K562 (cell line): Measurements from ENCODE around the gene SMG6. TPM values are rescaled to one million over a fixed set of nuclear protein-coding genes. Genes with fewer than 3 reads are reported as not detected.

Experiments used
- BHLHE40 ChIP-seq: IDR thresholded peaks from 2 replicates; pipeline ENCODE4 v1.6.1; 2011; ENCODE audit warnings: low read length, improper control_type of control experiment
- CBFA2T3 ChIP-seq: fragments of 450-650 bp; IDR thresholded peaks from 2 replicates; pipeline ENCODE4 v1.6.1; 2017
- CREBBP ChIP-seq: IDR thresholded peaks from one replicate; pipeline ENCODE4 v1.6.1; 2012; ENCODE audit warnings: low read depth, mild to moderate bottlenecking, control low read depth, inconsistent platforms, low read length
- E4F1 ChIP-seq: fragments of 250-450 bp; sonication (Bioruptor Pico); IDR thresholded peaks from 2 replicates; pipeline ENCODE4 v1.5.0; 2021; ENCODE audit warnings: mild to moderate bottlenecking, borderline replicate concordance
- FOXP1 ChIP-seq: sonication (generic); formaldehyde crosslinking; IDR thresholded peaks from 2 replicates; pipeline ENCODE4 v1.8.0; 2022; ENCODE audit warnings: mild to moderate bottlenecking, missing genetic modification reagents
- GABPB2 ChIP-seq: fragments of 250-450 bp; sonication (Bioruptor Pico); conservative IDR thresholded peaks from 2 replicates; pipeline ENCODE4 v1.5.1; 2021; ENCODE audit warnings: mild to moderate bottlenecking
- HDAC1 ChIP-seq, 2 experiments: fragments of 450-650 bp; IDR thresholded peaks; 2 replicates each; pipeline ENCODE4 v1.6.1; 2016 to 2017; ENCODE audit warnings: inconsistent platforms in 1 of 2, mild to moderate bottlenecking in 1 of 2, moderate library complexity in 1 of 2
- L3MBTL2 ChIP-seq: fragments of 450-650 bp; IDR thresholded peaks from 2 replicates; pipeline ENCODE4 v1.6.1; 2016; ENCODE audit warnings: mild to moderate bottlenecking, moderate library complexity
- MBD1 ChIP-seq: fragments of 250-450 bp; sonication (Bioruptor Pico); IDR thresholded peaks from 2 replicates; pipeline ENCODE4 v1.8.0; 2022; ENCODE audit warnings: inconsistent platforms
- MEF2A ChIP-seq: IDR thresholded peaks from 2 replicates; pipeline ENCODE4 v1.6.1; 2011; ENCODE audit warnings: low read depth, mild to moderate bottlenecking, low read length, moderate library complexity; ENCODE audit not compliant: control insufficient read depth
- MXD1 ChIP-seq: fragments of 250-450 bp; sonication (Bioruptor Pico); IDR thresholded peaks from 2 replicates; pipeline ENCODE4 v1.8.0; 2021; ENCODE audit warnings: borderline replicate concordance, mild to moderate bottlenecking, moderate library complexity; ENCODE audit not compliant: poor library complexity, severe bottlenecking
- MXI1 ChIP-seq: IDR thresholded peaks from 2 replicates; pipeline ENCODE4 v1.6.1; 2011; ENCODE audit warnings: low read depth, mild to moderate bottlenecking, improper control_type of control experiment, low read length
- PHF8 ChIP-seq: fragments of 200-600 bp; sonication (generic); IDR thresholded peaks from 2 replicates; pipeline ENCODE4 v1.6.1; 2012; ENCODE audit warnings: mixed run types, mild to moderate bottlenecking, inconsistent platforms, low read length, moderate library complexity, borderline replicate concordance
- RBM34 ChIP-seq: fragments of 200-400 bp; formaldehyde crosslinking; IDR thresholded peaks from 2 replicates; pipeline ENCODE4 v1.6.1; 2018; ENCODE audit warnings: low read length, borderline replicate concordance; ENCODE audit not compliant: insufficient read depth
- SAP30 ChIP-seq: fragments of 200-600 bp; sonication (generic); IDR thresholded peaks from 2 replicates; pipeline ENCODE4 v1.6.1; 2012; ENCODE audit warnings: borderline replicate concordance, low read depth, mild to moderate bottlenecking, moderate library complexity, low read length, control low read depth, inconsistent platforms; ENCODE audit not compliant: insufficient read depth, poor library complexity, severe bottlenecking
- VEZF1 ChIP-seq: fragments of 200-800 bp; sonication (Bioruptor generic); IDR thresholded peaks from 2 replicates; pipeline ENCODE4 v1.6.1; 2017; ENCODE audit warnings: missing genetic modification characterization, missing compliant biosample characterization
- ZFP91 ChIP-seq: sonication (generic); formaldehyde crosslinking; IDR thresholded peaks from 2 replicates; pipeline ENCODE4 v1.8.0; 2022; ENCODE audit warnings: mild to moderate bottlenecking, missing genetic modification reagents
- polyA plus RNA-seq, 8 experiments: library from polyadenylated mRNA; depleted of rRNA in 4 of 8; stranded (reverse) in 5 of 8; unstranded in 3 of 8; fragments of >200 nt; fragmentation: Nextera tagmentation in 2 of 8; fragmentation: Illumina TruSeq in 1 of 8; extraction: Ambion mirVana in 2 of 8; extraction: Trizol in 1 of 8; gene quantifications; 2 replicates each; pipeline versions ENCODE4 v1.2.1 to v1.2.3, GENCODE V29; 2011 to 2014; ENCODE audit warnings: inconsistent platforms in 1 of 8, missing spikeins in 1 of 8
- total RNA-seq, 7 experiments: library from RNA; depleted of rRNA in 6 of 7; stranded (reverse); fragments of >200 nt in 6 of 7; fragmentation: Illumina TruSeq in 2 of 7; extraction: Trizol in 2 of 7; gene quantifications; 2 replicates each; pipeline versions ENCODE4 v1.2.1 to v1.2.3, GENCODE V29; 2011 to 2021; ENCODE audit warnings: low replicate concordance in 1 of 7

The SMG6 gene
- total and polyA plus RNA-seq, 9 of the 15 experiments (the other 6 are each of a cell fraction or from before 2014, with no cell fraction given), result 0.44 to 13.9 (median 6.0) TPM

- TF ChIP-seq GABPB2 (CRISPR knock-in tag), result no peak
- peak; percentile 81 for TF ChIP-seq SAP30
- TF ChIP-seq MEF2A, result no peak
- no peak for TF ChIP-seq E4F1 (CRISPR knock-in tag)
- no peak for TF ChIP-seq MBD1 (CRISPR knock-in tag)
- peak; percentile 41; the same call in 1 of the 2 replicates for TF ChIP-seq PHF8
- peak; percentile 93 for TF ChIP-seq MXI1
- 0 out of 4 replicates have a peak, but pooled peaks of 1 of the 2 experiments have one; percentile 12 for TF ChIP-seq HDAC1 (IDR thresholded peaks at IDR 0.05)
- TF ChIP-seq VEZF1 (CRISPR knock-in tag), result peak; percentile 99
- TF ChIP-seq FOXP1 (CRISPR knock-in tag), result peak; percentile 14; the same call in 1 of the 2 replicates
- no peak for TF ChIP-seq ZFP91
- TF ChIP-seq MXD1 (CRISPR knock-in tag), result peak; percentile 74
- peak; percentile 12; the same call in 1 of the 2 replicates for TF ChIP-seq L3MBTL2
- no peak for TF ChIP-seq CBFA2T3
- no peak for TF ChIP-seq CREBBP
- TF ChIP-seq BHLHE40, result 0 out of 2 replicates have a peak, but pooled peaks have one; percentile 26
- no peak for TF ChIP-seq RBM34
These were observed 254.0 kb downstream of the SMG6 start (continued) for GRCh38 chr17:2049333-2050299.
